ENCODE data around the gene COL8A1.

The COL8A1 gene

GRCh38 chr3:99845331-99845730 is 206.9 kb downstream of the COL8A1 start:
- TF ChIP-seq SPI1 (IDR thresholded peaks at IDR 0.05; ENCODE audit: low read depth, low read length), result peak; percentile 80
- no peak for TF ChIP-seq POLR2AphosphoS5 (IDR thresholded peaks at IDR 0.05; ENCODE audit: low read depth, low read length)
- DNase-seq (ENCODE audit: insufficient read length, low spot score), result no peak
- no peak for FAIRE-seq

GRCh38 chr3:99845999-99846398 is 207.6 kb downstream of the COL8A1 start:
- DNase-seq (ENCODE audit: insufficient read length, low spot score), result no peak
- TF ChIP-seq POU2F2 (IDR thresholded peaks at IDR 0.05; ENCODE audit: low read depth, low read length) (no peak), POLR2A (IDR thresholded peaks at IDR 0.05; ENCODE audit: low read depth, low read length) (no peak), PAX5 (IDR thresholded peaks at IDR 0.05; ENCODE audit: insufficient read depth, low read length, severe bottlenecking) (no peak), SPI1 (IDR thresholded peaks at IDR 0.05; ENCODE audit: low read depth, low read length) (no peak), TAF1 (IDR thresholded peaks at IDR 0.05; ENCODE audit: low read depth, low read length) (no peak), POLR2AphosphoS5 (IDR thresholded peaks at IDR 0.05; ENCODE audit: low read depth, low read length) (no peak)
- FAIRE-seq, result no peak

- FAIRE-seq (no peak), DNase-seq (ENCODE audit: insufficient read length, low spot score) (no peak)
- TF ChIP-seq PAX5 (IDR thresholded peaks at IDR 0.05; ENCODE audit: insufficient read depth, low read length, severe bottlenecking), result no peak
- TF ChIP-seq POU2F2 (IDR thresholded peaks at IDR 0.05; ENCODE audit: low read depth, low read length), result no peak
- no peak for TF ChIP-seq SPI1 (IDR thresholded peaks at IDR 0.05; ENCODE audit: low read depth, low read length)
- no peak for TF ChIP-seq POLR2AphosphoS5 (IDR thresholded peaks at IDR 0.05; ENCODE audit: low read depth, low read length)
- TF ChIP-seq TAF1 (IDR thresholded peaks at IDR 0.05; ENCODE audit: low read depth, low read length), result no peak
- no peak for TF ChIP-seq POLR2A (IDR thresholded peaks at IDR 0.05; ENCODE audit: low read depth, low read length)
Measured at GRCh38 chr3:99846477-99847160, 208.2 kb downstream of the COL8A1 start.

GRCh38 chr3:99848433-99848832 is 210.0 kb downstream of the COL8A1 start:
- TF ChIP-seq POLR2AphosphoS5 (IDR thresholded peaks at IDR 0.05; ENCODE audit: low read depth, low read length), result no peak
- no peak for TF ChIP-seq TAF1 (IDR thresholded peaks at IDR 0.05; ENCODE audit: low read depth, low read length)
- no peak for TF ChIP-seq PAX5 (IDR thresholded peaks at IDR 0.05; ENCODE audit: insufficient read depth, low read length, severe bottlenecking)
- no peak for TF ChIP-seq POLR2A (IDR thresholded peaks at IDR 0.05; ENCODE audit: low read depth, low read length)
- TF ChIP-seq POU2F2 (IDR thresholded peaks at IDR 0.05; ENCODE audit: low read depth, low read length), result no peak
- TF ChIP-seq SPI1 (IDR thresholded peaks at IDR 0.05; ENCODE audit: low read depth, low read length), result no peak
- DNase-seq (ENCODE audit: insufficient read length, low spot score) (no peak), FAIRE-seq (no peak)
